NCI-H69 (cell line): Measurements from ENCODE around the gene OSBP2.
A peak's percentile ranks its signal among the peaks of the same experiment; 100 is the strongest.

Source experiments
- DNase-seq: peaks from one replicate; lab custom pipeline; 2025; lab: John Stamatoyannopoulos, UW

The OSBP2 gene

GRCh38 chr22:30869667-30870395 lies 175.2 kb downstream of the OSBP2 start:
- DNase-seq, result no peak

DNA sequence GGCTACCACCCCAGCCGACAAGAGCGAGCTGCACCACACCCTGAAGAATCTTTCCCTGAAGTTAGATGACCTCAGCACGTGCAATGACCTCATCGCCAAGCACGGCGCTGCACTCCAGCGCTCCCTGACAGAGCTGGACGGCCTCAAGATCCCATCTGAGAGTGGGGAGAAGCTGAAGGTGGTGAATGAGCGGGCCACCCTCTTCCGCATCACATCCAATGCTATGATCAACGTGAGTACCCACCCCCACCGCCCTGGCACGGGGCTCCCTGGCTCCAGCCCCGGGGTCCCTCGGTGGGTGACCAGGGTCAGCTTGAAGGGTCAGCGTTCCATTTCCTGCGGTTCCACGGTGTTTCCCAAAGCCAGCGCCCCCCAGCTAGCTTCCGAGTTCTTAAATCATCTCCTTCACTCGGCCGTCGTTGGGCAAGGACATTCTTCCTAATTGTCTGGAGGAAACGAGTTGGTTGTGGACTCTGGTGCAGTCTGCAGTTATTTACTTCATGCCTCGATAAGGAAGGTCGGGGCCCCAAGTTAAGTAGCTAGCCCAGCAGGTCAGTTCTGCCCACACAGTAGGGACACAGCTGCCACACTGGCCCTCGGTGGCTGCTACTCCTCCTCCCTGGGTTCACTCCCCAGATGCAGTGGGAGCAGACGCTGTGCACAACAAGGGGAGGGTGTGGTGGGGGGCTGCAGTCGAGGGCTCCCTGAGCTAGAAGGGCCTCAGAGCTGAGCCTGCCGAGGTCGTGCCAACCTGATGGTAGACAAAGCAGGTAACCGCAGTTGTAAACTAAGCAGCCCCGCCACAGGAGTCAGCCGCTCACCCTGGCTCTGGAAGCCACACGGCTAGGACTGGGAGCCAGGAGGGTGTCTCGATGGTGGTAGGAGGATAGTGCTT lies 176.0 kb downstream of the OSBP2 start:
- no peak for DNase-seq

- DNase-seq, result no peak
Measured at GRCh38 chr22:30871391-30872284, 177.0 kb downstream of the OSBP2 start.

DNA sequence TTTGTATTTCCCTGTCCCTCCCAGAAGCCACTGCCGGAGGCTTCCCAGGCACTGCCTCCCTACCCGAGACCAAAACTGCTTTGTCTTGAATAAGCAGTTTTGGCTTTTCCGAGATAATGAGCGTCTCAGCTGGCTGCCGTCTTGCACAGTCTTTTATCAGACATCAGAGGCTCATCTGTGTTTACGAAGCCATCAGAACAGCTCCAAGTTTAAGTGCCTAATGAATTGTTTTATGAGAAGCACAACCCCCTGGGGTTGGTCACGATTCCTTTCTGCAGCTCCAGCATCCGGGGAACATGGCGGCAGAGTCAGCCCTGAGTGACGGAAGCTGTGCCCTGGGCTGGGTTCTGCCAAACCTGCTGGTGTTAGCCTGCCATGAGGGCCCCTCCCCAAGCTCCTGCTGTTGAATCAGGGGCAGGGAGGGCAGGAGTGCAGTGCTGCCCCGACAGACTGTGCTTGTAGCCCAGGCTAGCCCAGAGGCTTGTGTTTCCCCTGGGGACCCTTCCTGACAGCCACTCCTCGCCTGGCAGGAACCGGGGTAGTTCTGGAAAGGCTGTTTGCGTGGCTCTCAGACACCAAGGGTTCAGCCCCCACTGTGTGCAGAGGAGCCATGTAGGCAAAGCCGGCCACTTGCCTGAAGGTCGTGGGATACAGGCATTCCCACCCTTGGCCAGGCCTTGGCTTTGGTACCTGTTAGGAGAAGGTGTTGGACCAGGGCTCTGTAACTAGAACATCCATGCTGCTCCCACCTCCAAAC lies 177.8 kb downstream of the OSBP2 start:
- DNase-seq, result peak; percentile 86

- no peak for DNase-seq
Measured at GRCh38 chr22:30873086-30873650, 178.5 kb downstream of the OSBP2 start.

DNA sequence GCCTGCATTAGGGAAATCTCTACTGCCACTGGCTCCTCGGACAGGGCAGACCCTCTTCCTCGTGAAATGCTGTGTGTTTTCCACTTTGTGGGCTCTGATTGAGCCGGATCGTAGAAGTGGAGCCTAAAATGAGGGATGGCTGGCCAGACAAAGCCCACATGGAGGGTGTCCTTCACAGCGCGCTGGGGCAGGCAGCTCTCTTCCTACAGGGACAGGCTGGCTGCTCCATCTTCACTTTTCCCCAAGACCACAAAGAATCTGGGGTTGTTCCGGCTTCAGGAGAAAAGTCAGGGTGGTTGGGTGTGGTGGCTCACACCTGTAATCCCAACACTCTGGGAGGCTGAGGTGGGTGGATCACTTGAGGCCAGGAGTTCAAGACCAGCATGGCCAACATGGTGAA lies 179.0 kb downstream of the OSBP2 start:
- DNase-seq, result no peak

GRCh38 chr22:30874431-30875370 lies 180.0 kb downstream of the OSBP2 start:
- DNase-seq, result no peak

DNA sequence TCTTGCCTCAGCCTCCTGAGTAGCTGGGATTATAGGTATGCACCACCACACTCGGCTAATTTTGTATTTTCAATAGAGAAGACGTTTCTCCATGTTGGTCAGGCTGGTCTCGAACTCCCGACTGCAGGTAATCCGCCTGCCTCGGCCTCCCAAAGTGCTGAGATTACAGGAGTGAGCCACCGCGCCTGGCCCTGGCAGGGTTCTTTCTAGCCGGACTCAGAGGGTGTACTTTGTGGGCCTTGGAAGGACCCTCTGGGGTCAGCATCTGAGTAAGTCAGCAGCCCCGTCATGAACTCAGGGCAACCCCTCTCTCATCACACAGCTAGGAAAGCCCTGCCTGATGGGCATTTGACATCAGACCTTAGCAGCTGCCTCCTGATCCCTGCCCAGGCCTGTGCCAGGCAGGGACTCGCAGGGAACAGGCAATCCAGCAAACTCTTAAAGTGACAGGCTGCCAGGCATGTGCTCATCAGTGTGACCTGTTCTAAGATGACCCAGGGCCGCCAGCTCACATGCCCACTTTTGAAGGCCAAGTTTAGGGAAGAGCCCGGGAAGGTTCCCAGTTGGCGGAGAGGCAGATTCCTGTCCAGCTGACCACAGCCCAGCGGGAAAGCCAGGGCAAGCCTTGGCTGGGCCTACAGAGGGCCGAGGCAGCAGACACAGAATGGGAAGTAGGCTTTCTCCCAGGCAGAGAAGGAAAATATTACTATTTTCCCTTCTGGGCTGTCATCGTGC lies 181.0 kb downstream of the OSBP2 start:
- no peak for DNase-seq

GRCh38 chr22:30876221-30876751 lies 181.6 kb downstream of the OSBP2 start:
- no peak for DNase-seq

DNA sequence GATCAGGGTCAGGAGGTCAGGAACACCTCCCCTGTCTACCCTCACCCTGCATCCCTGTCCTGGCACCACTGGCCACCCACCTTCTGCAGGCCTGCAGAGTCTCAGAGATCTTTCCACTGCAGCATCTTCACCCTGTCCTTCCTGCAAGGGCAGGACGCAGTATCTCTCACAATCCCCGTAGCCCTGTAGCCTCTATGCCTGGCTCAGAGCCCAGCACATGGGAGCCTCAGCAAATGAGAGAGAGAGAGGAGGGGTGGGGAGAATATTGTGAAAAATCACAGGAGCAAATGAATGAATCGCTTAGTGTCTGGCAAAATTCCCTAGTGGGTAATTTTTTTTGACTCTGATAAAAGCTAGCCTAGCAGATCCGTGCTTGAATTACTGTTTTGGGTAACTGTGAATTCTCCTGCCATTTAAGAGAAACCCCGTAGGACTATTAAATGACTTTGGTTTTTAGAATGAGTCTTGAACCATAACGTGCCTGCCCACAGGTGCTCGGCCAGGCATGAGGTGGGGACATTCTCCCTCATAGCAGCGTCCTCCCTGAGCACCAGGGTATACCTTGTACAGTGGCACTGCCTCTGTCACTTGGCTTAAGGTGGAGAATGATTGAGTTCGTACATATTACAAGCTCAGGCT lies 182.4 kb downstream of the OSBP2 start:
- peak; percentile 93 for DNase-seq

GRCh38 chr22:30877662-30878515 lies 183.2 kb downstream of the OSBP2 start:
- peak; percentile 14 for DNase-seq

DNA sequence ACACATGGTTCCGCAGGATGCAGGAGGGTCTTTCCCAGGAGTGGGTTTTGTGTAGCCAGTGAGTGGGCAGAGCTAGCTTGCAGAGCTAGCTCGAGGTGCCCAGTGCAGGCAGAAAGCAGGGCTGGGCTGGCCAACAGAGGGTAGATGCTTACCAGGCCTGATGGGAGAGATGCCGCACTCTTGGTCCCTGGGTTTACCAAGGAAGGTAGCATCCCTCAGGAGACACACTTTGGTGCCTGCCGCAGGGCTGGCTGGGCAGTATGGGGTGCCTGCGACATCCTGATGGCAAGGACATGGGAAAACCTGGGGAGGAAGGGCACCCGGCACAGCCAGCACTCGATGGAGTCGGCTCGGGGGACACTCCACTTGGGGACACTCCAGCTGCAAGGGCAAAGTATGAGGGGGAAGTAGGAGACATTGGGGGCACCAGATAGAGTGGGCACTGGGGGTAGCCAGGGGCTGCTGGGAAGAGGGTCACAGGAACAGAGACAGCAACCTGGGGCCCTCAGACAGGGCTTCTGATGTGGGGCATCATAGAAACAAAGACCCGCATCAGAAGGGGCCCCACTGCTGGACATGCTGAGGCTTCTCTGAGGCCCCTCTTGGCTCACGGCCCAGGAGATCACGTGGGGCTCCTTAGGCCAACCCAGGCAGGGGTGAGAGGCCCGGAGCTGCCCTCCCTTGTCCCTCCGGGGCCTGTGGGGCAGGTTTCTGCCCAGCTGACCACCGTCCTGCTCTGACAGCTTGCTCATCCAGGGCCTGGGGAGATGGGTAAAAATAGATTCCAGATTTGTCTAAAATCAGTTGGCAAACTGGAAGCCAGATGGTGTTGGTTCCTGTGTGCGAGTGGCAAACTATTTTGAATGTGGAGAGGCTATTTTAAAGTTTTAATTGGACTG lies 184.1 kb downstream of the OSBP2 start:
- DNase-seq, result no peak

DNA sequence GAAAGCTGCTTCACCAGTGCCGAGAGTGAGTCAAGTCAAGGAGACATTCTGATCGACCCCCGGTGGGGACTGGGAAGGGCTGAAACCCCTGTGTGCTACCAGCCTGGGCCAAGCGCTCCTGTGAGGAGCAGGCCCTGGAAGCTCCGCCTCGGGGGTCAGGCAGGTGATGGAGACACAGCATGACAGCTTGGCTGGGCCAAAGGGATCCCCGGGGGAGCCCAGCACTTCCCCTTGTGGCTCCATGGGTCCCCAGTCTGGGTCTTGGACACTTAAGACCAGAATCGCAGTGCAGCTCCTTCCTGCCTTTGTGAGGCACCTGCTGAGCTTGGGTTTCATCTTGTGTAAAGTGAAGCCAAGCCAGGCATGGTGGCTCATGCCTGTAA lies 184.7 kb downstream of the OSBP2 start:
- no peak for DNase-seq

DNA sequence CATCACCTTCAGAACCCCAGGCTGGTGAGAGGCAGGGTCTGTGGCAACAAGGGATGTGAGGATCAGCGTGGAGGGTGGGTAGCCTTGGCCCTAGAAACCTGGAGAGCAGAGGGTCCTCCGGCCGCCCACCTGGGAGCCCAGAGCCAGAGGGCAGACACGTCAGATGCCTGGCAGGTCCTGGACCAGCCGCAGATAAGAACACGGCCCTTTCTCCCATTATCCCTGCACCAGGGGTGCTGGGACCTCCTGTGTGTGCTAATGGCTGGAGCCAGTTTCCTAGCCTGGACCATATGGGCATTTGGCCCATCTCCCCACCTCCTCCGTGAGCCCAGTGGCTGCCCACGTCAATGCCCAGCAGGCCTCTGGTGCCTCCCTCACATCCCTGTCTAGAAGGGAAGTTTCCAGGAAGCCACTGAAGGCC lies 185.5 kb downstream of the OSBP2 start:
- DNase-seq, result no peak

DNA sequence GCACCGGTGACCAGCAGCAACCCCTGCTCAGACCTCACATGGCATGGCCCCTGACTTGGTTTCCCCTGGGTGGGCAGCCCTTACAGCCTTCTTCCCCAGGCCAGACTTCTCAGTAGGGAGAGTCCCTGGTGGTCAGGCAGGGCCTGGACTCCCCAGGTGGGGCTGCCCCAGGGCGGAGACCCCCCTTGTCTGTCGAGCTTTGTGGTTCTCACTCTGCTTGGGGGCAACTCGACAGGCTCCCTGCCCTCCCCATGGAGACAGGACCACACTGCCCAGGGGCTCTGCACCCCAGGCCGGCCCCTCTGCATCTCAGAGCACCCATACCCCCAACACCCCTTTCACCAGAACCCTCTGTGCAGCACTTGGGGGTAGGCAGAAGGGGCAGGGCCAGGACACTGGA lies 186.2 kb downstream of the OSBP2 start:
- no peak for DNase-seq

- no peak for DNase-seq
Measured at GRCh38 chr22:30881361-30882183, 186.9 kb downstream of the OSBP2 start.
